GM03348 (cell line): ENCODE measurements around the gene AZGP1.
"Not testable (repeated sequence)": the region's sequence is repeated elsewhere in the genome, so short reads cannot be mapped to it uniquely, and the experiment has no call there.

Experiments used
- DNase-seq: peaks from one replicate; pipeline ENCODE4 v3.0.0; 2012; ENCODE audit warnings: low spot score

The AZGP1 gene

DNA sequence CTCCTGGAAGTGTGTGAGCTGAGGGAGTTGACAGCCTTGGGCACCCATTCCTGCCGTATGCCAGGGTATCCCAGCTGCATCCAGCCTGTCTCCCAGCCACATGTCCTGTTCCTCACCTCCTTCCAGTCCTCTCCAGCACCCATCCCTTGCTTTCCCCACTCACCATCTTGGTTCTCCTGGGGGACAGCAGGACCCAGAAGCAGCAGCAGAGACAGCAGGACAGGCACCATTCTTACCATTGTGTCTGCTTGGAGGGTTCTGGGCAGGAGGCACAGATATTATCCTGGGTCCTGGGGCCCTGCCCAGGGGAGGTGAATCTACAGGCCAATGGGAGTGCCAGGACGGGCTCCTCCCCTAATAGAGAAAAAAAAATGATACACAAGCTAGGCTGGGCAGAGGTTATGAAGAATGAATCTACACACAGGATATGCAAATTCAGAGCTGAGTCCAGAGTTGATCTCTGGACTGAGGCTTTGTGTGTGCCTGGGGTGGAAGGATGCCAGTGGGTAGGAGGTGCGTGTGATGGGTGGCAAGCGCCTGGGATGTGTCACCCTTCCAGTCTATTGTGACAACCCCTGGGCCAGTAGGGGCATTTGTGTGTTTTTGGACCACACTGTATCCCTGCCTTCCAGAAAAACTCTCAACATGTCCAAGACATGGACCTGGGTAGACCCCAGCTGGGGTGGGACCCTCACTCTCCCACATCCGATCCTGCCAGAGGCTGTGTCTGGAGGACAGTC lies at the start of gene AZGP1:
TSS of gene AZGP1 (minus strand) at position 250 of the 740 bp plus-strand sequence. CDS start at position 239, 11 bp downstream.
- DNase-seq, result no peak

DNA sequence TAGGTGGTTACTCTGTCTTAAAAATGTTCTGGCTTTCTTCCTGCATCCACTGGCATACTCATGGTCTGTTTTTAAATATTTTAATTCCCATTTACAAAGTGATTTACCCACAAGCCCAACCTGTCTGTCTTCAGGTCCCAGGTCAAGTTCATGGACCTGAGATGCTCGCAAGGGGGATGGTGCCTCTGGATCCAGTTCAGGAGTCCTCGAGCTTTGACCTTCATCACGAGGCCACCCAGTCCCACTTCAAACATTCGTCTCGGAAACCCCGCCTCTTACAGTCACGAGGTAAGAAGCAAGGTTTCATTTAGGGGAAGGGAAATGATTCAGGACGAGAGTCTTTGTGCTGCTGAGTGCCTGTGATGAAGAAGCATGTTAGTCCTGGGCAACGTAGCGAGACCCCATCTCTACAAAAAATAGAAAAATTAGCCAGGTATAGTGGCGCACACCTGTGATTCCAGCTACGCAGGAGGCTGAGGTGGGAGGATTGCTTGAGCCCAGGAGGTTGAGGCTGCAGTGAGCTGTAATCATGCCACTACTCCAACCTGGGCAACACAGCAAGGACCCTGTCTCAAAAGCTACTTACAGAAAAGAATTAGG lies 48.3 kb upstream of the AZGP1 start:
- no peak for DNase-seq

DNA sequence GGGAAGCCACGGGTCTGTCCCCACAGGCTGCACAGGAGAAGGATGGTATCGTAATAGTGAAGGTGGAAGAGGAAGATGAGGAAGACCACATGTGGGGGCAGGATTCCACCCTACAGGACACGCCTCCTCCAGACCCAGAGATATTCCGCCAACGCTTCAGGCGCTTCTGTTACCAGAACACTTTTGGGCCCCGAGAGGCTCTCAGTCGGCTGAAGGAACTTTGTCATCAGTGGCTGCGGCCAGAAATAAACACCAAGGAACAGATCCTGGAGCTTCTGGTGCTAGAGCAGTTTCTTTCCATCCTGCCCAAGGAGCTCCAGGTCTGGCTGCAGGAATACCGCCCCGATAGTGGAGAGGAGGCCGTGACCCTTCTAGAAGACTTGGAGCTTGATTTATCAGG lies 47.7 kb upstream of the AZGP1 start:
- no peak for DNase-seq

DNA sequence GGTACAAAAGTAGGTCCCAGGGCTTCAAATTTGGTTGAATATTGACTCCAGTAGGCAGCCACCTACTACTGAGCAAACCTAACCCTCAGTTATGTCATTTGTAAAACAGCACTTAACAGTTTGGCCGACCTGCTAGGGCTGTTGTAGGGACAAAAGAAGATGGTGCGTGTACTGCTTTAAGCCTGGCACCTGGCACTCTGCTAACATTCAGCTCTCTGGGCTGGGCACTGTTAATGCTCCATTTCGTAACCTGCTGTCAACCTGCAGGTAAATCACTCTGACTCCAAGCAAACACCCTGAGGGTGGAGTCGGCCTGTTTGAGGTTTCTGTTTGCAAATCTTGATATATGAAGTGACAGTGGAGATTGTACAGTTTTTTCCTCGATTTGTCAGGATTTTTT lies 46.8 kb upstream of the AZGP1 start:
- no peak for DNase-seq

DNA sequence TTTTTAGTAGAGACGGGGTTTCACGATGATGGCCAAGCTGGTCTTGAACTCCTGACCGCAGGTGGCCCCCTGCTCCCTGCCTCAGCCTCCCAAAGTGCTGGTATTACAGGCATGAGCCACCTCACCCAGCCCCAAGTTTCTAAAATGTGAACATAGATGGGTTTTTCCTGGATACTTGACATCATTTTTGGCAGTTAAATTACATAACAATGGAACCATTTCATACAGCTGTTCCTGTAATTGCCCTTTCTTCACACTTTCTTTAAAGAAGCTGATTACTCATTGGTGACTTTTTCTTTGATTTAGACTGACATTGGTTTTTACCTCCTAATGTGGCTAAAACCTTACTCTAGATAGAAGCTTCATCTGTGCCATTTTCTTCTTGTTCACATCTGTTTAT lies 45.5 kb upstream of the AZGP1 start:
- peak; percentile 21 for DNase-seq

DNA sequence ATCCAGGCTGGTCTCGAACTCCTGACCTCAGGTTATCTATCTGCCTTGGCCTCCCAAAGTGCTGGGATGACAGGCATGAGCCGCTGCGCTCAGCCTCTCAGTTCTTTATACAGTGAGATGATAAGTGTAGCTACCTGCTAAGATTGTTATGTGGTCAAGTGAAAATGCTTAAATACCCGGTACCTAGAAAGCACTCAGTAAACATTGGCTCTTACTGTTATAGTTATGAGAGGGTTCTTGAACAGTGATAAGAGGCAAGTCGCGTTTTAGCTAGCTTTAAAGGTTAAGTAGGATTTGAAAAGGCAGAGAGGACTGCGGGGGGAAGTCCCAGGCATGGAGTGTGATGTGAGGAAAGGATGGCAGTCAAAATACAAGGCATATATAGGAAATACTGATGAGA lies 44.1 kb upstream of the AZGP1 start:
- no peak for DNase-seq

DNA sequence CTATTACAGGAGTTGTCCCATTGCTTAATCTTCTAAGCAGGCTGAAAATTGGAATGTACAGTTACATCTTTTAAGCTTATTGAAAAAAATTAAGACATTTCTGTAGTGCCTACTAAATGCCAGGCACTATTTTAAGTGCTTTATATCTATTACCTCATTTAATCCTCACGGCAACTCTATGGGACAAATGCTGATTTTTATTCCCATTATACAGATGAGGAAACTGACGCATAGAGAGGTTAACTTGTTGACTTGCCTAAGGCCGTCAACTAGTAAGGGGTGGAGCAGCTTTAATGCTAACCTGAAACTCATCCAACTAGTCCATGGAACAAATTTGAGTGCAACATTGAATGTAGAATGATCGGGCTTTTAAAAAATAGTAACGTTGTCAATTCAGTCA lies 42.0 kb upstream of the AZGP1 start:
- no peak for DNase-seq

DNA sequence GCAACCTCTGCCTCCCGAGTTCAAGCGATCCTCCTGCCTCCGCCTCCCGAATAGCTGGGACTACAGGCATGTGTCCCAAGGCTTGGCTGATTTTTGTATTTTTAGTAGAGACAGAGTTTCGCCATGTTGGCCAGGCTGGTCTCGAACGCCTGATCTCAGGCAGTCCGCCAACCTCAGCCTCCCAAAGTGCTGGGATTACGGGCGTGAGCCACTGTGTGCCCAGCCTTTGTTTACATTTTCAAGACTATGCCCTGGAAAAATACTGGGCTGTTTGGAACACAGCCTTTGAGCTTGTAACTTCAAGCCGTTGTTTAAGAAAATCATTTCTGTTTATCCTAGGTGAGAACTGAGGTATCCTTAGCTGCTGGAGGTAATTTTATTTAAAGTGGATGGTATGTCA lies 41.5 kb upstream of the AZGP1 start:
- DNase-seq, result no peak

DNA sequence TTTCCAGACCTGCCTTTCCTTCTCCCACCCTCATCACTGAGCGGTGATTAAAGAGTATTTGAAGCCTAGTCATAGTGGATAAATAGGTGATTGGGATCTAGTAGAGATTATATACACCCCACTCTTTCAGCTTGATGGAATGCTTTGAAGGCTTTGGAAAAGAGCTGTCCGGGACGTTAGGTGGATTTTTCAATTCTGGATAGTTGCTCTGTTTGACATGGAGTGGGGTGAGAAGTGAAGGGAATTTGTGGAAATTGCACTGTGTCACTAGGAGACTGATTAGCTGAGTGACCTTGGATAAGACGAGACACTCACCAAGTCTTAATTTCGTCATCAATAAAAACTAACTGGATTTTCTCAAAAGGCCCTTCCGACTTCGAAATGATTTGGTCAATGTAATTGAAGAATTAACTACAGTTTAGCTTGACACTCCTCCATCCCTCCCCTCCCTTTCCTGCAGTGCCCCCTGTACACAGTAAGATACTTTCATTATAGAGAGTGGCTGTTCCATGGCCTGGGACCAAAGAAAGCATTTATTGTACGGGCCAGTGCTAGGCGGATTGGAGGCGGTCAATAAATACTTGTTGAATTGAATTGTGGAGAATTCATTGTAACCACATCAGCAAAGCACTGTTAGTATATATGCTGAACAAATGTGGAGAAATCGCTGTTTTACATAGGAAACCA lies 40.5 kb upstream of the AZGP1 start:
- no peak for DNase-seq

DNA sequence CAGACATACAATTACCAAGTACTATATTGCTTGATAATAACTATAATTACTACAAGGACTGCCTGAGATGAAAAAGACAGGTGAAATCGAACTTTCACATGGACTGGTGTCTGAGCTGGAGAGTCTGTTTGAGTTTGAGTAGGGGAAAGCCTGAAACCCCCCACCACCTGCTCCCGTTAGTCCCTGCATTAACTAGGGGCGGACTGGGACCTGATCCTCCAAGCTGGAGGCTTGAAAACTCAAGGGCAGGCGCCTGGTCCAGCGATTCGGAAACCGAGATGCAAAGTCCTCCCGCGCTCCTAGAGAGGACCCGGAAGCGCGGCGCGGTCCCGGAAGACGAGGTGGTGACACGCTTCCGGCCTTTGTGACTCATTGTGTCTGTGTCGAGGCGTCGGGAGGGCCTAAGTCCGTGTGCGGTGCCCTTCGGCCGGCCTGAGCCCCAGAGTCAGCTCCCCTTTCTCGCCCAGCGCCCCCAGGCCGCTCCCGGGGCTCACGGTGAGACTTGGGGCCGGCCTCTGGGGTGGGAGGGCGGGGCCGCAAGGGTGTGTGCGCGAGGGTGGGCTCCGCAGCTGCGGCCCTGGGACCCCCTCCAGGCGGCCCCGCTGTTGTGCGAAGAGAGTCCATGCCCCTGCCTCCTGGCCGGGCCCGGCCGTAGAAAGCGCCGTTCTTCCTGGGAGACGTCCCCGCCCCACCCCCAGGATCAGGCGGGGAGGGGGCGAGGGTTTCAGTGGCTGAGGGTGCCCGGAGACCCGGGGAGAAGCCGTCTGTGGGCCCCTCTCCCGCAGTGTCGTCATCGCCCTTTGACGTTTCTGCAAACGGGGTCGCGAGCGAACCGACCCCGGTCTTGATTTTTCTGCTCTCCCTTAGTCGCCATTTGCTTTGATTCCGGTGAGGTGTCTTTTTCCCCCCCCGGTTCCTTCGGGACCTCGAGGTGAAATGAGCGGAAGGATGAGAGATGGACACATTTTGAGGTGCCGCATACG lies 39.7 kb upstream of the AZGP1 start, which contains the start of gene ZKSCAN1:
TSS of gene ZKSCAN1 (plus strand) at position 365 of the 983 bp plus-strand sequence. CDS start 7,911 bp downstream, outside the sequence.
- DNase-seq, result peak; percentile 96

DNA sequence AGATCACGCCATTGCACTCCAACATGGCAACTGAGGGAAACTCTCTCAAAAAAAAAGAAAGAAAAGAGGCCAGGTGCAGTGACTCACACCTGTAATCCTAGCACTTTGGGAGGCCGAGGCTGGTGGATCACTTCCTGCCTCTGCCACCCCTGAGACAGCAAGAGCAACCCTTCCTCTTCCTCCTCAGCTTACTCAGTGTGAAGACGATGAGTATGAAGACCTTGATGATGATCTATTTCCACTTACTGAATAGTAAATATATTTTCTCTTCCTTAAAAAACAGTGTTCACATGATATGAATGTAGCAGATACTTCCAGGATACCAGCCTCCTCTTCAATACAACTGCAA lies 37.5 kb upstream of the AZGP1 start:
- DNase-seq, result no peak

DNA sequence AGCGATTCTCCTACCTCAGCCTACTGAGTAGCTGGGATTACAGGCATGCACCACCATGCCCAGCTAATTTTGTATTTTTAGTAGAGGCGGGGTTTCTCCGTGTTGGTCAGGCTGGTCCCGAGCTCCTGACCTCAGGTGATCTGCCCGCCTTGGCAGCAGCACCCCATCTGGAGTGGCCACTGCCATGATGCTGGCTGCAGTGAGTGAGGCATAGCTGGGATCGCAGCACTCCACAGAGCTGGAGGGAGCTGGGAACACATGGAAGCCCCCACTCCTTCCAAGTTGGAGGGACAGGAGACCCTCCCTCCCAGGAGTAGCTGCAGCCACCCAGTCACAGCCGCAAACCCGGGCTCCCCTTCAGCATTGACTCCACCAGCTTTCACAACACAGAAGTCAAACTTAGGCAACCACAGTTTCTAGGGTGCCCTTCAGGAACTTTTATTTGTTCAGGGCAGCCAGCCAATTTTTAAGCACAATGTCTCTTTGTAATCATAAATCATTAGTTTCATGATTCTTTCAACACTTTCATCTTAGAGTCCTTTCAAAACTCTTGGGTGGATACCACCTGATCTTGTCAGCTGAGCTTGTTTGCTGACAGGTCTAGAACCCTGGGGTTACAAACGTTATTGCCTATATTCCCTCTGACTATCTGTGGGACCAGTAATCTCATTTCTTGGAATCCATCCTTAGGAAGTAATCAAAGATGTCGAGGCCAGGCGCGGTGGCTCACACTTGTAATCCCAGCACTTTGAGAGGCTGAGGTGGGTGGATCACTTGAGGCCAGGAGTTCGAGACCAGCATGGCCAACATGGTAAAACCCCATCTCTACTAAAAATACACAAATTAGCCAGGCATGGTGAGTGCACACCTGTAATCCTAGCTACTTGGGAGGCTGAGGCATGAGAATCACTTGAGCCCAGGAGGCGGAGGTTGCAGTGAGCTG lies 36.8 kb upstream of the AZGP1 start:
- DNase-seq, result not testable (repeated sequence)

DNA sequence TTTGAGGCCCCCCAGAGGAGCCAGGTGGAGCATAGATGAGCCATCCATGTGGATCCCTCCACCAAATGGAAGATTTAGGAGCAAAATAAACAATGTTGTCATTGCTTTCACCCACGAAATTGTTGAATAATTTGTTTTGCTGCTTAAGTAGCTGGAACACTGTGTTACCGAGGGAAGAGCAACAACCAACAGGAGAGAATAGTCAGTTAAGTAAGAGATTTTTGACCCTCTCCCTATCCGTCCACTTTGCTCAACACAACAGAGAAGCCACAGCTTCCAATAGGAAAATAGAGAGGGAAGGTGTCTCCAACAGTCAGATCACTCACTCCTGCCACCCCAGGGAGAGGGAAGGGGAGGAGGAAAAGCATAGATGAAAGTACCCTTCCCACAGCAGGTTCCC lies 35.7 kb upstream of the AZGP1 start:
- DNase-seq, result no peak

DNA sequence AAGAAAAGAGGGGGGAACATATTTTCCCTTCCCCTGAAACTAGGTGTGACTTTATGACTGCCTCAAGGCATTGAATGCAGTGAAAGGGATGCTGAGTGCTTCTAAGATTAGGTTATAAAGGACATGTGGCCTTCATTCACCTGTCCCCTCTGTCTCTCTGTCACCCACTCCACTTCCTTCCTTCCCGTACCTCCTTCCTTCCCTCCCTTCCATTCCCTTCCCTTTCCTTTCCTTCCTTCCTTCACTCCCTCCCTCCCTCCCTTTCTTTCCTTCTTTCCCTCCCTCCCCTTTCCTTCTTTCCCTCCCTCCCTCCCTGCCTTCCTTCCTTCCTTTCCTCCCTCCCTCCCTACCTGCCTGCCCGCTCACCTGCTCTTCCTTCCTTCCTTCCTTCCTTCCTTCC lies 35.1 kb upstream of the AZGP1 start:
- no peak for DNase-seq

DNA sequence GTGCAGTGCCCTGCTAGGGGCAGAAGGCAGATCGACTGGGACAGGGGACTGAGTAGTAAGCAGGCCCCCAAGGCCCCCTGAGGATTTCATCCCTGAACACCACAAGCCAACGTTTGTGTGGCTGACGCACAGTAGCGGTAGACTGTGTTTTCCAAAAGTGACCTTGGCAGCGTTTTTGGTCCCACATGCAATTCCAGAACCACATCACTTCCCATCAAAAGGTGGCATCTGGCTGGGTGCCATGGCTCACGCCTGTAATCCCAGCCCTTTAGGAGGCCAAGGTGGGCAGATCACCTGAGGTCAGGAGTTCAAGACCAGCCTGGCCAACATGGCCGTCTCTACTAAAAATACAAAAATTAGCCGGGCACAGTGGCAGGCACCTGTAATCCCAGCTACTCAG lies 34.1 kb upstream of the AZGP1 start:
- not testable (repeated sequence) for DNase-seq

DNA sequence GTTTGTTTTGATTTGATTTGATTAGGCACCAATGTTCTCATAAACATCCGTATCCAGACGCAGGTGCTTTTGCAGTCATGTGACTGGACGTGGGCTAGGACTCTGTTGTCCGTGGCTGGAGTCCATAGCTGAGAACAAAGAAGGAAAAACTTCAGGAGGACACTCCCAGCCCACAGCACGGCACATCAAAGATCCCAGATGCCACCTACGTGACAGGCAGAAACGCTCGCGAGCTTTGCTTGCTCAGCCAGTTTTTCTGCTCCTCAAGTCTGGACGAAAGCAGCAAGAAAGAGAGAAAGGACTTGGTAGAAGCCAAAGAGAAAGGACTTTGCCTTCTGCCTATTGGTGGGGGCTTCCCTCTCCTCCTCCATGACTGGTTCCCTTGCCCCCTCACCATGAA lies 32.7 kb upstream of the AZGP1 start:
- no peak for DNase-seq

DNA sequence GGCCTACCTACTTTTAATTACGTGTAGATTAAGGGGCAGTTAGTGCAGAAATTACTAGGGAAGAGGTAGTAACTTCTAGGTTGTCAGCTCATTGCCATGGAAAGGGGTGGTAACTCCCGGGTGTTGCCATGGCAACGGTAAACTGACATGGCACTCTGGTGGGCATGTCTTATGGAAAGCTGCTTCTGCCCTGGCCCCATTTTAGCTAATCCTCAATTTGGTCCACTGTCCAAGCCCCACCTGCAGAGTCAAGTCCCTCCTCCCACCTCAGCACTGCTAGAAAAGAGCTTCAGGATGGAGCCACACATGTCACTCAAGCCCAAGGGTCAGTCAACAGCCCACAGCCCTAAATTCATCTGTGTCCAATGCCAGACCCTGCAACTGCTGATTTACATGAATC lies 32.1 kb upstream of the AZGP1 start:
- DNase-seq, result no peak

DNA sequence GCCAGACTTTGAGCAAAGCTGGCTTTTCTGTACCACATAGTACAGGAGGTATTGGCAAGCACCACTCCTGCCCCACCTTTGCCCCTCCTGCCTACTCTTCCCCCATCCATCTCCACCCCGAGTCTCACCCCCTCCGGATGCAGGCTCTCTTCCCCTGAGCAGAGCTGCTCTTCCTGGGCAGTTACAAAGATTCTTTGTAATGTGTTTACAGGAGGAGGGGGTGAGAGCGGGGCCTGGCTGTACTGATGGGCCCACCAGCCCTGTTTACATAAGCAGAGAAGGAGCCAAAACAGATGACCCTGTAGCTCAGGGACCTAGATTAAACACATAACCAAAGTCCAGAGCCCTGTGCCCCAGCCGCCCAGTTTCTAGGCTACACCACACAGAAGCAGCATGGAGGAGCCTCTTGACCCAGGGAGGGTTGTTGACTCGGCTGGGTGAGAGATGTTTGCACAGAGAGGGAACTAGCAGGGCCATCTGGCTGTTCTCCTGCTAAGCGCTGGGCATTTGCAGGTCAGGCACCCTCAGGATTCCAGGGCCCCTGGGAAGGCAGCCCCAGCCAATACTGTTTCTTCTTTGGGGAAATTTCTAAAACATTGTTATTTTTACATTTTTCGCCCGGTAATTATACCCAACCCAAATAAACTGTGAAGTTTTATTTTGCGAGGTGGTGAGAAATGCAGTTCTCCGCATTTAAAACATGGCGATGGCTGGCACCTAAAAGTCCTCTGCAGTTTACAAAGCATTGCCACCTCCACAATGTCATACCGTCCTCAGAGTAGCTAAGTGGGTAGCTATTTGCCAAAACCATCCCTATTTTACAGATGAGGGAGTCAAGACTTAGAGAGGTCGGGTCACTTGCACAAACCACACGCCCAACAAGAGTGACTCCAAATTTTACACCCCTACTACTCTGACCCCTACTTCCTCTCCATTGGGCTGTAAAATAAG lies 28.2 kb upstream of the AZGP1 start:
- DNase-seq, result no peak

DNA sequence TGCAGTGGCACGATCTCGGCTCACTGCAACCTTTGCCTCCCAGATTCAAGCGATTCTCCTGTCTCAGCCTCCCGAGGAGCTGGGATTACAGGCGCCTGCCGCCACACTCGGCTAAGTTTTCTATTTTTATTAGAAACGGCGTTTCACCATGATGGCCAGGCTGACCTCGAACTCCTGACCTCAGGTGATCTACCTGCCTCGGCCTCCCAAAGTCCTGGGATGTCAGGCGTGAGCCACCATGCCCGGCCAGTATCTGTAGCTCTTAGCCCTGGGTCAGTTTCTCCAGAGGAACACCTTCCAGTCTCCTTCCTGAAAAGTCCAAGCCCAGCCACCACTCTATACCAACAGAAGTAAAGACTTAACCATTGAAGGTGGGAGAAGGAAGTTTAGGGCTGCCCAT lies 24.4 kb upstream of the AZGP1 start:
- no peak for DNase-seq
